HL-60 (cell line): ENCODE data around the gene BSND.

ENCODE experiments used
- CTCF ChIP-seq: IDR thresholded peaks from one replicate; pipeline ENCODE4 v1.5.1; 2011; ENCODE audit warnings: low read length, control low read depth, inconsistent platforms; ENCODE audit not compliant: insufficient read depth
- POLR2AphosphoS5 ChIP-seq: IDR thresholded peaks from 2 replicates; pipeline ENCODE4 v1.6.1; 2012; ENCODE audit warnings: low read depth

DNA sequence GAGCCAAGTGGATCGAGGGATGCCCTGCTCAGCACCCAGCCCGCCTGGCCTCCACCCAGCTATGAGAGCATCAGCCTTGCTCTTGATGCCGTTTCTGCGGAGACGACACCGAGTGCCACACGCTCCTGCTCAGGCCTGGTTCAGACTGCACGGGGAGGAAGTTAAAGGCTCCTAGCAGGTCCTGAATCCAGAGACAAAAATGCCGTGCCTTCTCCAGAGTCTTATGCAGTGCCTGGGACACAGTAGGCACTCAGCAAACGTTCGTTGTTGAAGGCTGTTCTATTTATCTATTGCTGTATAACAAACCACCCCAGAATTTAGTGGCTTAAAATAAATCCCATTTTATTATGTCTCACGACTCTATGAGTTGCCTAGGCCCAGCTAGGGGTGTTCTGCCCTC is 6.8 kb upstream of the BSND start:
- TF ChIP-seq CTCF (no peak), POLR2AphosphoS5 (no peak)
